Fibroblast of villous mesenchyme (primary cell): ENCODE data around the gene EDRF1. TPM values are rescaled to one million over a fixed set of nuclear protein-coding genes. Genes with fewer than 3 reads are reported as not detected.

ENCODE experiments used
- DNase-seq: peaks from one replicate; pipeline ENCODE4 v3.0.0-alpha.2; 2010; ENCODE audit warnings: low read depth
- H3K4me3 ChIP-seq: 2 replicates; pipeline ENCODE4 v1.5.1; 2011; ENCODE audit warnings: low read depth, mild to moderate bottlenecking, low read length
- total RNA-seq: library from RNA; depleted of rRNA; stranded (reverse); fragments of >200 nt; gene quantifications from 2 replicates; pipeline ENCODE4 v1.2.3, GENCODE V29; 2012
- TF ChIP-seq, protein P1 (sequence below): IDR thresholded peaks from 2 replicates; pipeline ENCODE4 v1.5.1; 2012; ENCODE audit warnings: low read depth, mild to moderate bottlenecking, low read length; ENCODE audit not compliant: insufficient read depth

Gene EDRF1
- total RNA-seq, 1 donor = 29.8 TPM

DNA sequence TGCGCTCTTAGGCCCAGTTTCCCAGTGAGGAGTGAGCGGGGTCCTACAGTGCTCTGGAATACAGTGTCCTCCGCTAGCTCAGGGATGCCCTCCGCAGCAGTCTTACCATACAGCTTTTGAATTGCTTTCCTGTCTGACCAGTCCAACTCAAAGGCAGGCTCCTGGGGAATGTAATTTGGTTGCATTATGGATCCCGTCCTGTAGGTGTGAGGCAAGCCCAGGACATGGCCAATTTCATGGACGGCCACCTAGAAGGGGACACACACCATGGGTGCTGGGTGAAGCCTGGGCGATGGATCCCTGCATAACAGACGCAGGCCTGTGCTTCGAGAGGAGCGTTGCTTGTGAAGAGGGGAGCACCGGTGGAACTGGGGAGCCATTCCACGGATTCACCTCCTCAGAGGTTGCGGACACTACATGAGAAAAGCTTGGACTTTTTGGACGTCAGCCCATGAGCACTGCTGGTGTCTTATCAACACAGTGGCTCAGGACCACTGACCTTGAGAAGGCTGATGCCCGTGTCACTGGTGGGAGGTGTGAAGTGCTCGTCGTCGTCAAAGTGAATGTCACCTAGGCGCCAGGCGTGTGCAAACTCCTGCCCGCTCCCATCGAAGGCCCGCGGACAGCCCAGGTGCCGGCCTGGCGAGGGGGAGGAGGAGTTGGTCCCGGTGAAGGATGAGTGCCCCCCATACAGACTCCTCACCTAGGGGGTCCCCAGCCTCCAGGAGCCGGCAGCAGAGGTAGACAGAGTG, 52.8 kb downstream of the EDRF1 start:
- no peak for DNase-seq
- H3K4me3 ChIP-seq = no peak overlapping the region
- TF ChIP-seq, protein P1, sequence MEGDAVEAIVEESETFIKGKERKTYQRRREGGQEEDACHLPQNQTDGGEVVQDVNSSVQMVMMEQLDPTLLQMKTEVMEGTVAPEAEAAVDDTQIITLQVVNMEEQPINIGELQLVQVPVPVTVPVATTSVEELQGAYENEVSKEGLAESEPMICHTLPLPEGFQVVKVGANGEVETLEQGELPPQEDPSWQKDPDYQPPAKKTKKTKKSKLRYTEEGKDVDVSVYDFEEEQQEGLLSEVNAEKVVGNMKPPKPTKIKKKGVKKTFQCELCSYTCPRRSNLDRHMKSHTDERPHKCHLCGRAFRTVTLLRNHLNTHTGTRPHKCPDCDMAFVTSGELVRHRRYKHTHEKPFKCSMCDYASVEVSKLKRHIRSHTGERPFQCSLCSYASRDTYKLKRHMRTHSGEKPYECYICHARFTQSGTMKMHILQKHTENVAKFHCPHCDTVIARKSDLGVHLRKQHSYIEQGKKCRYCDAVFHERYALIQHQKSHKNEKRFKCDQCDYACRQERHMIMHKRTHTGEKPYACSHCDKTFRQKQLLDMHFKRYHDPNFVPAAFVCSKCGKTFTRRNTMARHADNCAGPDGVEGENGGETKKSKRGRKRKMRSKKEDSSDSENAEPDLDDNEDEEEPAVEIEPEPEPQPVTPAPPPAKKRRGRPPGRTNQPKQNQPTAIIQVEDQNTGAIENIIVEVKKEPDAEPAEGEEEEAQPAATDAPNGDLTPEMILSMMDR = no peak

DNA sequence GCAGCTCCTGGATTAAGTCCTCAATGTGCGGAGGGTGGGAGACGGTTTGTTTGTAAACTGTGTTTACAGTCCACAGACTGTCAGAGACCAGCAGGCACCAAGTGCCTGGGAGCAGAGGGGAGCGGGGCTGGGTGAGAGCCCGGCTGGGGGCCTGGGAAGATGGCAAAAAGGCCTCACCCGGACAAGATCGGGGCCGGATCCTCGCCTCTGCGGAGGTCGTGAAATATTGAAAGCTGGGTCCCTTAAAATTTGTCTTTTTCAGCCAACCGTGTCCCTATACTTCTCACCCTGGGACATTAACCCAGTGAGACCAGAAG, 53.3 kb downstream of the EDRF1 start:
- TF ChIP-seq, protein P1 = no peak
- no peak for DNase-seq
- H3K4me3 ChIP-seq = no peak overlapping the region

DNA sequence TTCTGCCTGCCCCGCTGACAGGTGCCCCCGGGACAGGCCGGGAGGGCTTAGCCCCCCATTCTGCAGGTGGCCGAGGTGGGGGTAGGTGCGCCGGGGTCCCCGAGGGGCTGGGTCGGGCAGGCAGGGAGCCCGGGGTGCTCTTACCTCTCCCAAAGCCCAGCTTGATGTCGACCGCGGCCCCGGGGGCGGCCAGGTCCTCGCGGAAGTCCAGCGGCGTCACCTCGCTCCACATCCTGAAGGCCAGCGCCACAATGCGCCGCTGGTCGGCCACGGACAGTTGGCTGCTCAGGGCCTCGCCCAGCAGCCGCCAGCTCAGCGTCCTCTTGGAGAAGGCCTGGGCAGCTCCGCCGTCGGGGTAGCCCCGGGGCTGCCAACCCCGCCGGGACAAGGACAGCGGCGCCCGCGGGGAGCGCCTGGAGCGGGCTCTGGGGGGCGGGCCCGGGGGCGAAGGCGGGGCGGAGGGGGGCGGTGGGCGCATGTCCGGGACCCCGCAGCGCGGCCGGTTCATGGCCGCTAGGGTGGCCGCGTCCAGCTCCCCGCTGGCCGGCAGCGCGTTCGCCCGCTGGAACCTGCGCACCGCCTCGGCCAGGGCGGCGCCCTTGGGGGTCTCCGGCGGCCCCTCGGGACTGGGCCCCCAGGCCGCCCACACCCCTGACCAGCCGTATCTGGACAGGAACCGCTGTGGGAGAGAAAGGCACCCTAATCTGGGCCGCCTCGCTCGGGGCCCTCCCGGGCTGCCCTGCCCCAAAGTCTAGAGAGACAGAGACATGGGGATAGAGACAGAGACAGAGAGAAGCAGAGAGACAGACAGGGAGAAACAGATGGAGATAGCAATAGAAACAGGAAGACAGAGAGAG, 54.4 kb downstream of the EDRF1 start:
- DNase-seq = no peak
- TF ChIP-seq, protein P1 = no peak
- H3K4me3 ChIP-seq = no peak overlapping the region

DNA sequence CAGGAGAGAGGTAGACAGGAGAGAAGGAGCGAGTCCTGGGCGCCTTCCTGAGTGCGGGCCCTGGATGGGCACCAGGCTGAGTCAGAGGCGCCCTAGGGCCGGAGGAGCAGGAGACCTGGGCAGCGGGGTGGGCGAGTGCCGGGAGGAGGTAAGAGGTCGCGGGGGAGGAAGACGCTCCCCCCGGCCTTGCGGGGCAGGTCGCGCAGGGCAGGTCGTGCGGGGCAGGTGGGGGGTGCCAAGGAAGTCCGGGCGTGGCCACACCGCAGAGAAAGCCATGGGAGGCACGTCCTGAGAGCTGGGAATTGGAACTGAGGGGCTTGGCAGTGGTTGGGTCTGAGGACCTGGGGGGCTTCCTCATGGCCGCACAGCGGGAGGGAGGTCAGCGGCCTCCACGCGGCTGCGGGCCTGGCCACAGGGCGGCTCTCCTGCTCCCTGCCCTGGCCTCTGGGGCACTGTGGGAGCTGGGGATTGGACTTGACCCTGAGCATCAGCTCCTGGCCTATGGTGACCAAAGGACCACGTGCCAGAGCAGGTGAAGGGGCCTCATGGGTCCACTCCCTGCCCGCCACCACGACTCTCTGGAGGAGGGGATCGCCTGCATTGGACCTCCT, 55.2 kb downstream of the EDRF1 start:
- no peak for DNase-seq
- H3K4me3 ChIP-seq = no peak overlapping the region
- TF ChIP-seq, protein P1 = no peak

DNA sequence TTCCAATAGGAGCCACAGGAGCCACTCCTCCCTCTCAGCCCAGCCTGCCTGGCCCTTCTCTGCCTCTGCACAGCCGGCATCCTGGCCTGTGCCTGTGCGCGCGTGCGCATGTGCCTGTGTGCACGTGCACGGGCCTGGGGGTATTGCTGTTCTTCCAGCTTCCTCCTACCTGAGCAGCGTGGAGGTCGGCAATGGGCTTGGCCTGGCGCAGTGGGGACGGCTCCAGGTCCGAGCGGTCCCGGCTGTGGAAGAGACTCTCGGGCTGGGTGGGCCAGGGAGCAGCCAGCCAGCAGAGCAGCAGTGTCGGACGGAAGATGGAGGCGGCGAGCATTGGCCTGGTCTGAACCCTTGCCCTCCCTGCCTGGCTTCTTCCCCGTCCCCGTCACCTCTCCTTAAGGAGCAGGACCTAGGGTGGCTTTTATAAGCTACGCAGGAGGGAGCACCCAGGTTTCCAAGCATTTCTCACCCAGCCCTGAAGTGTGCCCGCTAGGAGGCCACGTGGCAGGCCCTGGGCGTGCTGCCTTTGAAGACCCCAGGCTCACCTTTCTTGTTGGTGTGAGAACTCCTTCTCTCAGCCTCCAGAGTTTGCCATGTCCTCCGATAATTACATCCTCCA, 56.1 kb downstream of the EDRF1 start, which contains the start of gene MMP21:
Gene MMP21 (minus strand): TSS at position 331 of the 616 bp plus-strand sequence. CDS start 0 bp downstream, at position 331.
- TF ChIP-seq, protein P1 = no peak
- no peak for DNase-seq
- H3K4me3 ChIP-seq = no peak within 1 kb of the TSS

DNA sequence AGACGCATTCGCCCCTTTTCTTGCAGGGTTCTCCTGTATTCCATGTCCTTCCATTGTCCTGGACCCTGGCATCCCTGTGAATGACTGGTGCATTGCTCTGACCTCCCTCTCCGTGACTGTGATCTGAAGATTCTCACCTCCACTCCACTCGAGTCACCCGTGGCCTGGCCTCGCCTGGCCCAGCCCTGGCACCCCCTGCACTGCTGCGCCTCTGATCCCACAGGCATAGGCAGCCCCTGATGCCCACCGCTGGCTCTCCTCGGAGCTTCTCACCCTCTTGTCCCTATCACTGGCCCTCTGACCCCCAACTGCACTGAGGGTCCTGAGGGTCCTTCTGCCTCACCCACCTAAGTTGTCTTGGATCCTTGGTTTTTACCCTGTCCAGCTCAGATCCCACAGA, 58.3 kb downstream of the EDRF1 start:
- TF ChIP-seq, protein P1 = no peak
- no peak for DNase-seq

More for the DNA sequence above, 58.3 kb downstream of the EDRF1 start:
- no peak overlapping the region for H3K4me3 ChIP-seq
